Rectal smooth muscle tissue (tissue), 1 donor: ENCODE results near the gene CAPRIN1.

ENCODE experiments used
- H3K27ac ChIP-seq: one replicate; pipeline ENCODE4 v1.7.0; 2013; ENCODE audit warnings: low read depth, low read length, inconsistent platforms
- H3K27me3 ChIP-seq: one replicate; pipeline ENCODE4 v1.7.0; 2013; ENCODE audit warnings: low read length; ENCODE audit not compliant: control insufficient read depth, insufficient read depth
- H3K36me3 ChIP-seq: one replicate; pipeline ENCODE4 v1.7.0; 2013; ENCODE audit warnings: low read length; ENCODE audit not compliant: control insufficient read depth, insufficient read depth
- H3K4me1 ChIP-seq: one replicate; pipeline ENCODE4 v1.7.0; 2013; ENCODE audit warnings: low read length; ENCODE audit not compliant: control insufficient read depth, insufficient read depth
- H3K4me3 ChIP-seq: one replicate; pipeline ENCODE4 v1.7.0; 2013; ENCODE audit warnings: low read length
- H3K9ac ChIP-seq: one replicate; pipeline ENCODE4 v1.7.0; 2013; ENCODE audit warnings: low read length

CAPRIN1 gene

GRCh38 chr11:34030382-34030781 lies 21.1 kb upstream of the CAPRIN1 start:
- Histone ChIP-seq H3K4me1 (no peaks in the 10 kb centered on the region), H3K27me3 (no peaks in the 10 kb centered on the region), H3K4me3 (no peak overlapping the region), H3K27ac (no peak overlapping the region), H3K36me3 (no peaks in the 10 kb centered on the region), H3K9ac (no peak overlapping the region)

GRCh38 chr11:34033399-34033798 lies 18.1 kb upstream of the CAPRIN1 start:
- Histone ChIP-seq H3K9ac (no peak overlapping the region), H3K27me3 (no peaks in the 10 kb centered on the region), H3K4me3 (no peak overlapping the region), H3K36me3 (no peaks in the 10 kb centered on the region), H3K27ac (no peak overlapping the region), H3K4me1 (no peaks in the 10 kb centered on the region)

GRCh38 chr11:34034053-34034452 lies 17.5 kb upstream of the CAPRIN1 start:
- H3K4me3 ChIP-seq: no peak overlapping the region
- no peak overlapping the region for H3K9ac ChIP-seq
- no peaks in the 10 kb centered on the region for H3K27me3 ChIP-seq
- no peaks in the 10 kb centered on the region for H3K36me3 ChIP-seq
- H3K27ac ChIP-seq: no peak overlapping the region
- no peaks in the 10 kb centered on the region for H3K4me1 ChIP-seq

GRCh38 chr11:34036456-34036855 lies 15.1 kb upstream of the CAPRIN1 start:
- Histone ChIP-seq H3K4me1 (no peaks in the 10 kb centered on the region), H3K27ac (no peak overlapping the region), H3K9ac (no peak overlapping the region), H3K4me3 (no peak overlapping the region), H3K27me3 (no peaks in the 10 kb centered on the region), H3K36me3 (no peaks in the 10 kb centered on the region)

- Histone ChIP-seq H3K27ac (no peak overlapping the region), H3K4me1 (no peaks in the 10 kb centered on the region), H3K9ac (no peak overlapping the region), H3K4me3 (no peak overlapping the region), H3K27me3 (no peaks in the 10 kb centered on the region), H3K36me3 (no peaks in the 10 kb centered on the region)
These were observed 14.5 kb upstream of the CAPRIN1 start for GRCh38 chr11:34037016-34037415.

GRCh38 chr11:34040571-34040970 lies 11.0 kb upstream of the CAPRIN1 start:
- H3K4me3 ChIP-seq: no peak overlapping the region
- no peak overlapping the region for H3K9ac ChIP-seq
- no peaks in the 10 kb centered on the region for H3K4me1 ChIP-seq
- H3K27me3 ChIP-seq: no peaks in the 10 kb centered on the region
- H3K27ac ChIP-seq: no peak overlapping the region
- H3K36me3 ChIP-seq: no peaks in the 10 kb centered on the region

GRCh38 chr11:34044664-34045485 lies 6.7 kb upstream of the CAPRIN1 start:
- no peak overlapping the region for H3K4me3 ChIP-seq
- no peaks in the 10 kb centered on the region for H3K27me3 ChIP-seq
- H3K9ac ChIP-seq: no peak overlapping the region
- no peaks in the 10 kb centered on the region for H3K4me1 ChIP-seq
- H3K27ac ChIP-seq: no peak overlapping the region
- H3K36me3 ChIP-seq: no peaks in the 10 kb centered on the region

GRCh38 chr11:34049028-34049427 lies 2.5 kb upstream of the CAPRIN1 start:
- Histone ChIP-seq H3K36me3 (no peaks in the 10 kb centered on the region), H3K4me1 (peaks cover 5% of the 10 kb centered on the region), H3K9ac (no peak overlapping the region), H3K27me3 (no peaks in the 10 kb centered on the region), H3K4me3 (no peak overlapping the region), H3K27ac (no peak overlapping the region)

GRCh38 chr11:34050581-34051348 lies 766 bp upstream of the CAPRIN1 start:
- Histone ChIP-seq H3K9ac (peak overlapping the region; percentile 56), H3K4me3 (peak overlapping the region; percentile 94), H3K27ac (peak overlapping the region; percentile 100), H3K4me1 (peaks cover 5% of the 10 kb centered on the region), H3K27me3 (no peaks in the 10 kb centered on the region), H3K36me3 (no peaks in the 10 kb centered on the region)

- Histone ChIP-seq H3K4me3 (peak overlapping the region; percentile 94), H3K9ac (peak overlapping the region; percentile 85), H3K27ac (peak overlapping the region; percentile 100), H3K36me3 (no peaks in the 10 kb centered on the region), H3K27me3 (no peaks in the 10 kb centered on the region), H3K4me1 (peaks cover 11% of the 10 kb centered on the region)
These were observed 591 bp downstream of the CAPRIN1 start for GRCh38 chr11:34052036-34052607.

- Histone ChIP-seq H3K9ac (peak overlapping the region; percentile 85), H3K36me3 (no peaks in the 10 kb centered on the region), H3K4me3 (peak overlapping the region; percentile 94), H3K27me3 (no peaks in the 10 kb centered on the region), H3K27ac (peak overlapping the region; percentile 100), H3K4me1 (peaks cover 13% of the 10 kb centered on the region)
These were observed 1.2 kb downstream of the CAPRIN1 start for GRCh38 chr11:34052608-34053160.

GRCh38 chr11:34053161-34053686 lies 1.7 kb downstream of the CAPRIN1 start:
- H3K36me3 ChIP-seq: no peaks in the 10 kb centered on the region
- H3K4me1 ChIP-seq: peaks cover 13% of the 10 kb centered on the region
- H3K27me3 ChIP-seq: no peaks in the 10 kb centered on the region
- H3K4me3 ChIP-seq: peak overlapping the region; percentile 94
- peak overlapping the region; percentile 85 for H3K9ac ChIP-seq
- peak overlapping the region; percentile 100 for H3K27ac ChIP-seq
